HEK293 (cell line): ENCODE measurements around the gene TATDN2.

Experiments used
- CTCF ChIA-PET: fragments of 350-600 bp; formaldehyde crosslinking; extraction: SDS; loops from one replicate; lab custom pipeline; 2021; ENCODE audit warnings: antibody characterized with exemption; lab: Yijun Ruan, JAX
- POLR2A ChIA-PET: fragments of 300-600 bp; formaldehyde crosslinking; extraction: SDS; loops from one replicate; lab custom pipeline; 2020; ENCODE audit warnings: antibody characterized with exemption, inconsistent platforms; lab: Yijun Ruan, JAX
- H3K27ac ChIP-seq: fragments of 200-500 bp; sonication (Bioruptor generic); 2 replicates; pipeline ENCODE4 v1.5.1; 2014; ENCODE audit warnings: low read depth, low read length, control low read depth, inconsistent platforms; ENCODE audit errors: extremely low read depth
- H3K36me3 ChIP-seq, 2 experiments: fragments of 200-500 bp in 1 of 2; sonication (Bioruptor generic) in 1 of 2; 1 replicate in 1 of 2; 2 replicates in 1 of 2; pipeline ENCODE4 v1.5.1; 2014 to 2017; ENCODE audit warnings: inconsistent platforms in 2 of 2, low read length in 2 of 2; ENCODE audit not compliant: control insufficient read depth in 2 of 2, insufficient read depth in 1 of 2
- H3K4me1 ChIP-seq: fragments of 200-500 bp; sonication (Bioruptor generic); 2 replicates; pipeline ENCODE4 v1.5.1; 2014; ENCODE audit warnings: mild to moderate bottlenecking, low read length, inconsistent platforms; ENCODE audit not compliant: control insufficient read depth, insufficient read depth
- H3K4me3 ChIP-seq: 2 replicates; pipeline ENCODE4 v1.5.1; 2011; ENCODE audit warnings: low read depth, mild to moderate bottlenecking, control low read depth, low read length, moderate library complexity
- H3K9me3 ChIP-seq: fragments of 200-500 bp; sonication (Bioruptor generic); 2 replicates; pipeline ENCODE4 v1.5.1; 2014; ENCODE audit warnings: low read depth, low read length, inconsistent platforms; ENCODE audit not compliant: control insufficient read depth, insufficient read depth
- BCL6B ChIP-seq: fragments of 450-650 bp; formaldehyde crosslinking; IDR thresholded peaks from 2 replicates; pipeline ENCODE4 v1.5.1; 2017; ENCODE audit warnings: missing biosample characterization, missing genetic modification characterization
- HOXD13 ChIP-seq: sonication (generic); formaldehyde crosslinking; IDR thresholded peaks from 2 replicates; pipeline ENCODE4 v1.8.0; 2022; ENCODE audit warnings: missing genetic modification reagents, borderline replicate concordance
- KLF10 ChIP-seq: fragments of 450-650 bp; IDR thresholded peaks from 2 replicates; pipeline ENCODE4 v1.5.1; 2018; ENCODE audit warnings: missing biosample characterization, mild to moderate bottlenecking, missing genetic modification characterization
- SP3 ChIP-seq: fragments of 450-650 bp; formaldehyde crosslinking; IDR thresholded peaks from 2 replicates; pipeline ENCODE4 v1.5.1; 2016; ENCODE audit warnings: missing biosample characterization, missing genetic modification characterization
- ZBTB21 ChIP-seq: fragments of 450-650 bp; formaldehyde crosslinking; IDR thresholded peaks from 2 replicates; pipeline ENCODE4 v1.5.1; 2017; ENCODE audit warnings: missing biosample characterization, missing genetic modification characterization
- ZFP41 ChIP-seq: fragments of 450-650 bp; formaldehyde crosslinking; IDR thresholded peaks from 2 replicates; pipeline ENCODE4 v1.5.1; 2016; ENCODE audit warnings: missing biosample characterization, missing genetic modification characterization, borderline replicate concordance
- ZNF121 ChIP-seq: fragments of 450-650 bp; formaldehyde crosslinking; IDR thresholded peaks from 2 replicates; pipeline ENCODE4 v1.5.1; 2016; ENCODE audit warnings: missing biosample characterization, missing genetic modification characterization
- ZNF16 ChIP-seq: fragments of 450-650 bp; formaldehyde crosslinking; IDR thresholded peaks from 2 replicates; pipeline ENCODE4 v1.5.1; 2016; ENCODE audit warnings: low read depth, missing biosample characterization, missing genetic modification characterization
- ZNF211 ChIP-seq: fragments of 450-650 bp; formaldehyde crosslinking; IDR thresholded peaks from 2 replicates; pipeline ENCODE4 v1.5.1; 2016; ENCODE audit warnings: low read depth, missing biosample characterization, missing genetic modification characterization
- ZNF266 ChIP-seq: fragments of 450-650 bp; formaldehyde crosslinking; IDR thresholded peaks from 2 replicates; pipeline ENCODE4 v1.5.1; 2016; ENCODE audit warnings: missing biosample characterization, missing genetic modification characterization, low read depth
- ZNF354C ChIP-seq: fragments of 450-650 bp; formaldehyde crosslinking; IDR thresholded peaks from 2 replicates; pipeline ENCODE4 v1.5.1; 2016; ENCODE audit warnings: missing biosample characterization, missing genetic modification characterization, low read depth, borderline replicate concordance
- ZNF394 ChIP-seq: fragments of 450-650 bp; formaldehyde crosslinking; IDR thresholded peaks from 2 replicates; pipeline ENCODE4 v1.5.1; 2016; ENCODE audit warnings: missing biosample characterization, missing genetic modification characterization, mild to moderate bottlenecking, moderate library complexity, borderline replicate concordance
- ZNF398 ChIP-seq: fragments of 450-650 bp; formaldehyde crosslinking; IDR thresholded peaks from 2 replicates; pipeline ENCODE4 v1.5.1; 2017; ENCODE audit warnings: missing biosample characterization, missing genetic modification characterization
- ZNF404 ChIP-seq: fragments of 450-650 bp; formaldehyde crosslinking; IDR thresholded peaks from 2 replicates; pipeline ENCODE4 v1.5.1; 2017; ENCODE audit warnings: missing biosample characterization, missing genetic modification characterization
- ZNF449 ChIP-seq: fragments of 450-650 bp; formaldehyde crosslinking; IDR thresholded peaks from 2 replicates; pipeline ENCODE4 v1.5.1; 2017; ENCODE audit warnings: missing biosample characterization, mild to moderate bottlenecking, missing genetic modification characterization, moderate library complexity
- ZNF48 ChIP-seq: fragments of 450-650 bp; formaldehyde crosslinking; IDR thresholded peaks from 2 replicates; pipeline ENCODE4 v1.5.1; 2016; ENCODE audit warnings: missing biosample characterization, missing genetic modification characterization
- ZNF514 ChIP-seq: fragments of 450-650 bp; formaldehyde crosslinking; IDR thresholded peaks from 2 replicates; pipeline ENCODE4 v1.5.1; 2016; ENCODE audit warnings: missing biosample characterization, missing genetic modification characterization
- ZNF548 ChIP-seq: fragments of 450-650 bp; formaldehyde crosslinking; IDR thresholded peaks from 2 replicates; pipeline ENCODE4 v1.5.1; 2016; ENCODE audit warnings: missing biosample characterization, missing genetic modification characterization
- ZSCAN16 ChIP-seq: fragments of 450-650 bp; formaldehyde crosslinking; IDR thresholded peaks from 2 replicates; pipeline ENCODE4 v1.5.1; 2016; ENCODE audit warnings: missing biosample characterization, missing genetic modification characterization

TATDN2 gene

GRCh38 chr3:10205451-10206165 lies 42.7 kb upstream of the TATDN2 start:
- no peak overlapping the region for H3K27ac ChIP-seq
- no peaks in the 10 kb centered on the region for H3K9me3 ChIP-seq
- no peak overlapping the region for H3K4me3 ChIP-seq
- ChIA-PET CTCF (no interaction called here), POLR2A (no interaction called here)
- no peak for TF ChIP-seq ZNF266
- no peak for TF ChIP-seq BCL6B (tag by site-specific recombination)
- TF ChIP-seq ZNF211 (tag by site-specific recombination), result no peak
- TF ChIP-seq ZNF16 (tag by site-specific recombination), result no peak
- no peak for TF ChIP-seq HOXD13 (CRISPR knock-in tag)
- TF ChIP-seq ZNF121 (tag by site-specific recombination), result no peak
- H3K36me3 ChIP-seq, result no peaks in the 10 kb centered on the region; a peak in 1 of 3 replicates
- no peaks in the 10 kb centered on the region for H3K4me1 ChIP-seq

- CTCF ChIA-PET, result interaction anchor here (0.5 kb wide), 1 partner anchor 13 kb away, joined by 3 read pairs; no protein-coding TSS in a partner anchor
- TF ChIP-seq ZNF394 (tag by site-specific recombination) (no peak), SP3 (no peak), ZNF48 (no peak), ZNF404 (tag by site-specific recombination) (no peak), ZBTB21 (tag by site-specific recombination) (no peak), ZSCAN16 (no peak), ZNF354C (tag by site-specific recombination) (no peak), ZFP41 (tag by site-specific recombination) (no peak), ZNF548 (tag by site-specific recombination) (no peak), ZNF398 (tag by site-specific recombination) (no peak), ZNF449 (tag by site-specific recombination) (no peak), KLF10 (no peak), ZNF514 (no peak)
- TF ChIP-seq, all 188 proteins: peak for 0
- POLR2A ChIA-PET, result no interaction called here
Observed at GRCh38 chr3:10206166-10206511, 42.1 kb upstream of the TATDN2 start.

More at GRCh38 chr3:10206166-10206511, 42.1 kb upstream of the TATDN2 start:
- Histone ChIP-seq H3K4me1 (no peaks in the 10 kb centered on the region), H3K36me3 (no peaks in the 10 kb centered on the region; a peak in 1 of 3 replicates), H3K27ac (no peak overlapping the region), H3K9me3 (no peaks in the 10 kb centered on the region), H3K4me3 (no peak overlapping the region)
